SU-DHL-6 (cell line): ENCODE measurements around the gene TMEM119.

Experiments
- H2AFZ ChIP-seq: fragments of 200-600 bp; sonication (generic); 2 replicates; pipeline ENCODE4 v1.6.1; 2014; ENCODE audit warnings: low read depth, mild to moderate bottlenecking, moderate library complexity, mixed read lengths, antibody characterized with exemption, low read length; ENCODE audit not compliant: severe bottlenecking
- H3F3A ChIP-seq: fragments of 200-600 bp; shearing (Covaris generic); 2 replicates; pipeline ENCODE4 v1.6.0; 2016; ENCODE audit warnings: antibody characterized with exemption, mild to moderate bottlenecking; ENCODE audit not compliant: insufficient read depth
- H3K27ac ChIP-seq: fragments of 200-600 bp; sonication (generic); 2 replicates; pipeline ENCODE4 v1.5.1; 2016; ENCODE audit warnings: low read depth, mild to moderate bottlenecking, low read length, moderate library complexity, mixed read lengths
- H3K27me3 ChIP-seq: fragments of 200-600 bp; sonication (generic), shearing (Covaris generic); 2 replicates; pipeline ENCODE4 v1.6.0; 2014; ENCODE audit warnings: mild to moderate bottlenecking, low read length
- H3K36me3 ChIP-seq: fragments of 200-600 bp; sonication (generic); 2 replicates; pipeline ENCODE4 v1.6.1; 2014; ENCODE audit warnings: mild to moderate bottlenecking, low read length, mixed read lengths
- H3K4me2 ChIP-seq: fragments of 300-600, 200-600 bp; shearing (Covaris generic), sonication (generic); 2 replicates; pipeline ENCODE4 v1.6.0; 2014; ENCODE audit warnings: low read length, low read depth, mild to moderate bottlenecking; ENCODE audit not compliant: poor library complexity, severe bottlenecking
- H3K4me3 ChIP-seq: fragments of 200-600 bp; sonication (generic); 2 replicates; pipeline ENCODE4 v1.5.1; 2014; ENCODE audit warnings: antibody characterized with exemption, low read length, mild to moderate bottlenecking, mixed read lengths; ENCODE audit not compliant: insufficient read depth, poor library complexity, severe bottlenecking
- H3K79me2 ChIP-seq: fragments of 200-600 bp; sonication (generic); 2 replicates; pipeline ENCODE4 v1.6.1; 2014; ENCODE audit warnings: mild to moderate bottlenecking, low read length, moderate library complexity; ENCODE audit not compliant: insufficient read depth
- H3K9ac ChIP-seq: fragments of 200-600 bp; sonication (generic); 2 replicates; pipeline ENCODE4 v1.7.0; 2014; ENCODE audit warnings: mild to moderate bottlenecking, low read length
- H3K9me2 ChIP-seq: fragments of 200-600 bp; sonication (generic); replicated peaks from 2 replicates; pipeline ENCODE4 v1.6.1; 2014; ENCODE audit warnings: low read length; ENCODE audit not compliant: insufficient read depth
- H3K9me3 ChIP-seq: fragments of 200-600 bp; sonication (generic); 2 replicates; pipeline ENCODE4 v1.6.1; 2014; ENCODE audit warnings: low read length, mixed read lengths; ENCODE audit not compliant: insufficient read depth
- H4K20me1 ChIP-seq: fragments of 200-600 bp; sonication (generic); 2 replicates; pipeline ENCODE4 v1.6.1; 2014; ENCODE audit warnings: low read depth, mild to moderate bottlenecking, antibody characterized with exemption, low read length, moderate library complexity, mixed read lengths
- CTCF ChIP-seq: fragments of 200-600 bp; sonication (generic); IDR thresholded peaks from one replicate; pipeline ENCODE4 v1.5.1; 2017; ENCODE audit warnings: antibody characterized with exemption, mild to moderate bottlenecking, low read length, moderate library complexity; ENCODE audit not compliant: insufficient read depth, poor library complexity, severe bottlenecking
- EZH2phosphoT487 ChIP-seq: fragments of 200-600 bp; sonication (generic), shearing (Covaris generic); conservative IDR thresholded peaks from 2 replicates; pipeline ENCODE4 v1.6.1; 2018; ENCODE audit warnings: mild to moderate bottlenecking, antibody characterized with exemption, low read length, moderate library complexity, mixed read lengths

TMEM119 gene

GRCh38 chr12:108589840-108590229 is 8.0 kb downstream of the TMEM119 start:
- H3K4me2 ChIP-seq: no peak overlapping the region
- H3K79me2 ChIP-seq: no peaks in the 10 kb centered on the region
- no peaks in the 10 kb centered on the region for H3K27me3 ChIP-seq
- H3K36me3 ChIP-seq: no peaks in the 10 kb centered on the region
- H3F3A ChIP-seq: no peaks in the 10 kb centered on the region
- no peaks in the 10 kb centered on the region for H4K20me1 ChIP-seq
- no peaks in the 10 kb centered on the region for H3K9me3 ChIP-seq
- no peak overlapping the region for H3K9ac ChIP-seq
- H3K9me2 ChIP-seq: no peaks in the 10 kb centered on the region
- no peak overlapping the region for H3K27ac ChIP-seq
- TF ChIP-seq CTCF: no peak
- no peak overlapping the region for H2AFZ ChIP-seq
- H3K4me3 ChIP-seq: no peak overlapping the region

- no peak for TF ChIP-seq EZH2phosphoT487
- no peak for TF ChIP-seq CTCF
- Histone ChIP-seq H2AFZ (no peak overlapping the region), H3K79me2 (no peaks in the 10 kb centered on the region), H3K36me3 (no peaks in the 10 kb centered on the region), H3K9ac (no peak overlapping the region), H3K9me3 (no peaks in the 10 kb centered on the region), H3K27me3 (no peaks in the 10 kb centered on the region), H3K4me2 (no peak overlapping the region), H3F3A (no peaks in the 10 kb centered on the region), H3K4me3 (no peak overlapping the region), H3K27ac (no peak overlapping the region), H3K9me2 (no peaks in the 10 kb centered on the region), H4K20me1 (no peaks in the 10 kb centered on the region)
Measured at GRCh38 chr12:108589028-108589839, 8.7 kb downstream of the TMEM119 start.

- no peaks in the 10 kb centered on the region for H3K9me2 ChIP-seq
- no peaks in the 10 kb centered on the region for H3F3A ChIP-seq
- H3K27ac ChIP-seq: no peak overlapping the region
- no peaks in the 10 kb centered on the region for H3K9me3 ChIP-seq
- no peak overlapping the region for H3K9ac ChIP-seq
- H2AFZ ChIP-seq: no peak overlapping the region
- no peak for TF ChIP-seq EZH2phosphoT487
- TF ChIP-seq CTCF: no peak
- H4K20me1 ChIP-seq: no peaks in the 10 kb centered on the region
- no peaks in the 10 kb centered on the region for H3K79me2 ChIP-seq
- H3K4me2 ChIP-seq: no peak overlapping the region
- no peaks in the 10 kb centered on the region for H3K36me3 ChIP-seq
- H3K27me3 ChIP-seq: no peaks in the 10 kb centered on the region
- no peak overlapping the region for H3K4me3 ChIP-seq
Measured at GRCh38 chr12:108587826-108588225, 10.1 kb downstream of the TMEM119 start.
